ENCODE results near the gene GMDS. TPM values are rescaled to one million over a fixed set of nuclear protein-coding genes. Genes with fewer than 3 reads are reported as not detected.
A peak's percentile ranks its signal among the peaks of the same experiment; 100 is the strongest.

Gene GMDS
- total and polyA plus RNA-seq, 2 of the 4 experiments (the other 2 are of a cell fraction): 7.3 to 21.9 TPM

DNA sequence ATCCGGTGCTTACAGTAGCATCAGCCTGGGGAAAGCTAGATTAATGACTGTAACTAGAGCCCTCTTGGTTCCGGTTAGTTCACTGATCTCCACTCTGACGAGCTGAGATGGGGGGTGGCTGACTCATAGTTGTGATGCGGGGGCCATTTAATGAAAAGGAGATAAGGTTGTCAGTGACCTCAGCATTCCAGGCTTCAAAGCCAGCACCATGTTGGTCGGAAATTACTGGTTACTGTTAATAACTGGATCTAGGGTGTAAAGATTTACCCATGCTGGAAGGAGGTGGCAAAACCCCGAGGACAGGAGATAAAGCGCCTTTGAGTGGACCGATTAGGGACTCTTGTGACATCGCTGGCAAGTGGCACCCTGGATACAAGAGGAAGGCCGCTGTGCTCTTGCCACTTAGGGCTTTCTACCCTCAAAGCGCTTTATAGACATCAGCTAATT is 614.6 kb downstream of the GMDS start:
- Histone ChIP-seq H2BK120ac (ENCODE audit: low read depth, low read length) (no peak overlapping the region), H3K9me1 (ENCODE audit: insufficient read depth, low read length) (0 out of 2 replicates have a peak, but pooled peaks cover 3% of the 10 kb centered on the region), H3K27me3 (ENCODE audit: control insufficient read depth, insufficient read depth, low read length) (peaks cover 2% of the 10 kb centered on the region), H4K8ac (ENCODE audit: low read depth in 2 of 2, low read length in 2 of 2) (no peak overlapping the region), H3K27ac (ENCODE audit: insufficient read depth, low read length) (no peak overlapping the region), H4K20me1 (ENCODE audit: insufficient read depth, low read length) (no peaks in the 10 kb centered on the region), H3K79me1 (ENCODE audit: low read depth in 1 of 2, low read length in 2 of 2) (0 out of 4 replicates have a peak, but pooled peaks cover 2 to 3% of the 10 kb centered on the region in 2 experiments), H3K56ac (ENCODE audit: extremely low read depth, insufficient read depth, low read length) (no peak overlapping the region), H4K91ac (ENCODE audit: insufficient read depth, low read depth, low read length) (no peak overlapping the region), H2BK15ac (ENCODE audit: low read depth, low read length) (no peak overlapping the region; the same call in 2 of the 3 replicates), H3K4me2 (ENCODE audit: low read depth, low read length) (no peak overlapping the region), H4K5ac (ENCODE audit: low read depth, low read length) (no peak overlapping the region), H3K4me1 (ENCODE audit: control insufficient read depth, insufficient read depth, low read length) (peaks cover 16% of the 10 kb centered on the region), H3K14ac (replicated peaks; ENCODE audit: low read depth, low read length) (no peak overlapping the region), H2AFZ (replicated peaks; ENCODE audit: low read length, poor library complexity) (no peak overlapping the region), H2BK20ac (ENCODE audit: low read depth, low read length) (no peak overlapping the region), H3K18ac (ENCODE audit: low read depth, low read length) (no peak overlapping the region), H3K4me3 (ENCODE audit: insufficient read depth, low read depth, low read length) (no peak overlapping the region), H3K23ac (ENCODE audit: low read depth, low read length) (no peak overlapping the region), H3K9ac (ENCODE audit: low read depth, low read length) (no peak overlapping the region), H3K4ac (ENCODE audit: low read depth, low read length) (no peak overlapping the region), H2BK5ac (ENCODE audit: low read depth, low read length, poor library complexity, severe bottlenecking) (no peak overlapping the region), H2AK9ac (replicated peaks; ENCODE audit: low read depth, low read length, poor library complexity) (no peak overlapping the region), H3K36me3 (ENCODE audit: control insufficient read depth, insufficient read depth, low read length) (no peaks in the 10 kb centered on the region), H3K9me3 (ENCODE audit: control insufficient read depth, insufficient read depth, low read length) (no peaks in the 10 kb centered on the region), H2AK5ac (ENCODE audit: low read depth, low read length) (0 out of 2 replicates have a peak overlapping the region, but pooled peaks have one; percentile 7)
- DNase-seq (peak; percentile 88), ATAC-seq (ENCODE audit: low read depth) (peak; percentile 86)
- ChIA-PET POLR2A (ENCODE audit: unreplicated experiment) (no interaction called here), CTCF (no interaction called here)
- BruUV-seq (replicated peaks): no TSS peak
- in situ Hi-C loops (cut with MboI; ENCODE audit: low sequenced_read_pairs) (no loop called here), dilution Hi-C loops (cut with HindIII; ENCODE audit: low sequenced_read_pairs, unreplicated experiment) (no loop called here), intact Hi-C loops (cut with micrococcal nuclease) (loop anchor here (5.0 kb wide), 1 partner anchor 37 kb away; no protein-coding TSS in a partner anchor)
- WGBS, 2 experiments (ENCODE audit: extremely low coverage in 2 of 2, insufficient read length in 1 of 2): no CpG with 5 or more reads among the region's 11 CpGs
- TF ChIP-seq RAD21 (IDR thresholded peaks at IDR 0.05; ENCODE audit: low read length): no peak
- TF ChIP-seq BHLHE40 (IDR thresholded peaks at IDR 0.05; ENCODE audit: low read depth, low read length): no peak
- TF ChIP-seq MAFK (IDR thresholded peaks at IDR 0.05; ENCODE audit: low read depth, low read length): no peak
- TF ChIP-seq POLR2A (IDR thresholded peaks at IDR 0.05; ENCODE audit: low read depth, low read length): no peak
- no peak for TF ChIP-seq CEBPB (IDR thresholded peaks at IDR 0.05; ENCODE audit: low read depth, low read length)
- no peak for TF ChIP-seq CHD1 (IDR thresholded peaks at IDR 0.05; ENCODE audit: low read depth, low read length)
- no peak for TF ChIP-seq NFE2L2 (IDR thresholded peaks at IDR 0.05; ENCODE audit: low read depth, low read length)
- peak; percentile 68; the same call in 1 of the 2 replicates for TF ChIP-seq MAZ (IDR thresholded peaks at IDR 0.05; ENCODE audit: borderline replicate concordance, low read depth, low read length)
- TF ChIP-seq FOS (IDR thresholded peaks at IDR 0.05; ENCODE audit: low read depth, low read length): peak; percentile 85
- TF ChIP-seq, protein P1, sequence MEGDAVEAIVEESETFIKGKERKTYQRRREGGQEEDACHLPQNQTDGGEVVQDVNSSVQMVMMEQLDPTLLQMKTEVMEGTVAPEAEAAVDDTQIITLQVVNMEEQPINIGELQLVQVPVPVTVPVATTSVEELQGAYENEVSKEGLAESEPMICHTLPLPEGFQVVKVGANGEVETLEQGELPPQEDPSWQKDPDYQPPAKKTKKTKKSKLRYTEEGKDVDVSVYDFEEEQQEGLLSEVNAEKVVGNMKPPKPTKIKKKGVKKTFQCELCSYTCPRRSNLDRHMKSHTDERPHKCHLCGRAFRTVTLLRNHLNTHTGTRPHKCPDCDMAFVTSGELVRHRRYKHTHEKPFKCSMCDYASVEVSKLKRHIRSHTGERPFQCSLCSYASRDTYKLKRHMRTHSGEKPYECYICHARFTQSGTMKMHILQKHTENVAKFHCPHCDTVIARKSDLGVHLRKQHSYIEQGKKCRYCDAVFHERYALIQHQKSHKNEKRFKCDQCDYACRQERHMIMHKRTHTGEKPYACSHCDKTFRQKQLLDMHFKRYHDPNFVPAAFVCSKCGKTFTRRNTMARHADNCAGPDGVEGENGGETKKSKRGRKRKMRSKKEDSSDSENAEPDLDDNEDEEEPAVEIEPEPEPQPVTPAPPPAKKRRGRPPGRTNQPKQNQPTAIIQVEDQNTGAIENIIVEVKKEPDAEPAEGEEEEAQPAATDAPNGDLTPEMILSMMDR (conservative IDR thresholded peaks at IDR 0.05; ENCODE audit: low read depth, low read length): no peak
- TF ChIP-seq SMC3 (IDR thresholded peaks at IDR 0.05; ENCODE audit: low read depth, low read length): no peak
- TF ChIP-seq RCOR1 (IDR thresholded peaks at IDR 0.05; ENCODE audit: insufficient replicate concordance, low read length): peak; percentile 12
- no peak for TF ChIP-seq ELK1 (IDR thresholded peaks at IDR 0.05; ENCODE audit: borderline replicate concordance, low read depth, low read length)
- no peak for TF ChIP-seq RFX5 (IDR thresholded peaks at IDR 0.05; ENCODE audit: low read depth, low read length)
- no peak for TF ChIP-seq MXI1 (IDR thresholded peaks at IDR 0.05; ENCODE audit: borderline replicate concordance, low read depth, low read length)
